COR-L47 (cell line): ENCODE measurements around the gene RNF44.

Experiments
- DNase-seq: peaks from one replicate; lab custom pipeline; 2025; lab: John Stamatoyannopoulos, UW

RNF44 gene

DNA sequence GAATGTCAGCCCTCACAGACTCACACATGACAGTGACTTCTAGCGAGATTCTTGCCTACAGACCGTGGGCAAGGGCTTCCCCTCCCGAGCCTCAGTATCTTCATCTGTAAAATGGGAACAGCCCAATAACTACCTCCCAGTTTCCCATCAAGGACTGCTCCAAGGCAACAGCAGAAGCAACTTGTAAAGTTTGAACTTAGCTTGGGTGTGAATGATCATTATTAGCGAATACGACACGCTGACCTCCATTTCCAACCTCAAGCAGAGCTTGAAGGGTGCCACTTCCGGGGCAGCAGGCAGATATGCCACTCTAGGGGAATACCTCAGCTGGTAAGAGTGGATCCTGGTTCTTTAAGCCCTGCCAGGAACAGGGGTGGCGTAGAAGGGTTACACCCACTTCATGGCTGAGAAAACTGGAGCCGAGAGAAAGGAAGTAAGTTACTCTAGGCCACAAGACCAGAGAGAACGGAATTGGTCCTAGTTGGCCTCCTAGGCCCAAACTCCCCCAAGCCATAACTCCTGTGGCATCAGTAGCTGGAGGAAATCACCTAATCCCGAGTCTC, 2.0 kb downstream of the RNF44 start:
- no peak for DNase-seq

DNA sequence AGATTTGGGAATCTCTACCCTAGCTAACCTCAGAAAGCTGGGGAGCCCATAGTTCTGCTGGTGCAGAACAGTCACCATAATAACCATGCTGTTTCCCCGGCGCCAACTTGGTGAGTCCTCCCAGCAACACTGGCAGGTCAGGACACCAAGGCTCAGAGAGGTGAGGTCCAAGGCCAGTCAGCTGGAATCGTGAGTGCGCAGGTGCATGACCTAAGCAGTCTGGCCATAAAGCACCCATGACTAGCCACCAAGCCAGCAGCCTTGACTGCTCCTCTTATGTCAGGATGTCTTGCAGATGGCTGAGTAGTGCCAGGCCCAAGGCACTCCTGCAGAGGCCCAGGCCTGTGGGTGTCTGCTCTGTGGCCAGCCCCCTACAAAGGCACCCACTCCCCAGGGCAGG, 2.6 kb downstream of the RNF44 start:
- DNase-seq = no peak

DNA sequence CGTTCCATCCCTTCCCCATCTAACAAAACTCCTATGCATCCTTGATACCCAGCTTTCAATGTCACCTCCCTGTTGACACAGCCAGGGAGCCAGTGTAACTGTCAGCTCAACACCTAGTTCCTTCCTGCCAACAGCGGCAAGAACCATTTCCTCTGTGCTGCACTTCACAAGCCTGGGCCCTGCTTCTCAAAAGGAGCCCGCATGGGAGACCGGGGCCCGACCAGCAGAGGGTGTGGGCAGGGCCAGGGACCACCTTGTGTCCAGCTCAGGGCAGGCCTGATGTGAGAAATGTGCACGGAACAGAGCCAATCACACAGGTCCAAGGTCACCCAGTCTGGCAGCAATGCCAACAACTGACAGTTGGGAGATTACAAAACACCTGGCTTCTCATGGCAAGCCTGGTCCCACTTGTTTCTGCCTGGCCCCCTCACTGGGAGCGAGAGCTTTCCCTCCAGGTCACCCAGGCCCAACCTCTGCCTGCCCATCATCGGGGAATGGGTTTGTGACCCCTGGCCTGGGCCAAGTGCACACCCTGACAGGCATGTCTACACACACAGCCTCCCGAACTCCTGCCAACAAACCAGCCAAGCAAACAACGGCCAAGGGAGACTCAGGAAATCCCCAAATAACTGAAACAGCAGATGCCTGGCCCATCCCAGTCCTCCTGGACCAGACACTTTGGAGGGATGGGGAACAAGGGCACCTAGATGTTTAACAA, 3.1 kb downstream of the RNF44 start:
- DNase-seq = no peak

GRCh38 chr5:176533390-176533789, 3.8 kb downstream of the RNF44 start:
- DNase-seq = peak; percentile 18

DNA sequence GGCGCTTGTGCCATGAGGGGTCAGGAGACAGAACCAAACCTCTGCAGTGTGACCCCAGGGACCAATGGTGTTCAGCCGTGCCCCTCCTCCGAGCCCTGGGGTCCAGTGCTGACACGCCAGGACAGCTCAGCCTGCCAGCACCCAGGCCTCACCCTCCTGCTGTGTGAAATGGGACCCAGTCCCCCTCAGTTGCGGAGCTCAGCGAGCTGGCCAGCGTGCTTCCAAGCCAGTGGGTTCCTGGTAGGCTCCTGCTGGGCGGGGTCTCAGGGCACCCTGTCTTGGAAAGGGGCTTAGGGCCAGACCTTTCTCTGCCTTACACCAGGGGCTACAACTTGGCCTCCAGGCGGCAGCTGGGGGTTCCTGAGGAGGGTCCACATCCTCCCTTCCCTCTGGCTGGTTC, 4.4 kb downstream of the RNF44 start:
- no peak for DNase-seq

DNA sequence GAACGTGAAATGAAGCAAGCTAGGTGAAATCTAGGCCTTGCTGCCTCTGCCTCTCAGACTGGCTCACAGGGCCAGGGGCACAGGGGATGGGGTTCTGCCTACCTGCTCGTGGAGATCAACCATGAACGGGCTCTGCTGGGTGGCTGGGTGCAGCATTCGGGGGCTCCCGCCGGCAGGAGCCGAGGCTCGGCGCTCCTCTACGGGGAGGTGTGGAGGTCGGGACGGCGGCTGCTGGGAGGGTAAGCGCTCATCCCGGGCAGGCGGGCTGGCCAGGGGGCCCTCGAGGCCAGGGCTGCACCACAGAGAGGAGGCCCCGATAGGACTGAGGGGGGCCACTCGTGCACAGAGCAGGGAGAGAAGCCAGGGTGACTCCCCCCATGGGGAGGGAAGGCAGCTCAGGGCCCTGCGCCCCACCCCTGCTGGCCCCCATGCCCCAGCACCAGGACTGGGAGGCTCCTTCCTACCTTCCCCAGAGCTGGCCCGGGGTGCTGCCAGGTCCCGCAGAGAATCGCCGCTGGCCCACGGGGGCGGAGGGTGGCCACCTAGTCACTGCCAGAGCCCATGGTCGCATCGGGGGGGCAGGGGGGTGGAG, 5.2 kb downstream of the RNF44 start:
- no peak for DNase-seq

DNA sequence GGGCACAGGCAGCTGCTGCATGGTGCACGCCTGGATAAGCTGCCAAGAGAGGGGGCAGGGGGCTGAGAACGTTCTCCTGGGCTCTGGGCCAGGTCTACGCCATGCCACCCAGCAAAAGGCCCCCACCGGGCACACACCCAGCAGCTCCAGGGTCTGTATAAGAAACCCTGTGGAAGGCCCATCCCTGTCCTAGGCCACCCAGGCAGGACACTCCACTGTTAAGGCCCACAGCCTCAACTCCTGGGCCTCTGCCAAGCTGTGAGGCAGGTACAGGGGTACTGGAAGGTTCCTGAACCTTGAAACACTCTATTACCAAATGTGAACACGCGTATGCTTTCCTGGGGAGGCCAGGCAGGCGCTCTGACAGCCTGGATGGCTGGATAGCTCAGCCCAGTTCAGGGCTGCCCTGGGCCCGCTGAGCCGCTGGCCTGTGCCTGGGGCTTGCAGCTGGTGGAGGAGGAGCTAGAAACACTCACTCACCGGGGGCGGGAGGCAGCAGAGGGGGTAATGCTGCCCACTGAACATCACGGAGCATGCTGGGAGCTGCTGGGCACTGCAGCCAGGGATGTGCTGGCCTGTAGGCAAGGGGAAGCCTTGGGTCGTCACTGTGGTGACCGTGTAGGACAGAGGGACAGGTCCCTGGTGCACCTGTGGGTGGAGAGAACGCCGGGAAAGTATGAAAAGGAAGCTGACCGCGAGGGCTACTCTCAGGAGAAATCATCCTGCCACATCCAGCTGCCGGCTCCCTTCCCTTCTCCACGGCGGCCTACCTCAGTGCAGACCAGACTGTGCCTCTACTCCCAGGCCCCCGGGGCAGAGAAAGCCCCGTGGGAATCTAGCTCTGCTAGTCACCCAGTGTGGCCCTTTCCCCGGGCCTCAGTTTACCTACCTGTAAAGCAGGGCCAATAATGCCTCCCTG, 6.0 kb downstream of the RNF44 start:
- no peak for DNase-seq

DNA sequence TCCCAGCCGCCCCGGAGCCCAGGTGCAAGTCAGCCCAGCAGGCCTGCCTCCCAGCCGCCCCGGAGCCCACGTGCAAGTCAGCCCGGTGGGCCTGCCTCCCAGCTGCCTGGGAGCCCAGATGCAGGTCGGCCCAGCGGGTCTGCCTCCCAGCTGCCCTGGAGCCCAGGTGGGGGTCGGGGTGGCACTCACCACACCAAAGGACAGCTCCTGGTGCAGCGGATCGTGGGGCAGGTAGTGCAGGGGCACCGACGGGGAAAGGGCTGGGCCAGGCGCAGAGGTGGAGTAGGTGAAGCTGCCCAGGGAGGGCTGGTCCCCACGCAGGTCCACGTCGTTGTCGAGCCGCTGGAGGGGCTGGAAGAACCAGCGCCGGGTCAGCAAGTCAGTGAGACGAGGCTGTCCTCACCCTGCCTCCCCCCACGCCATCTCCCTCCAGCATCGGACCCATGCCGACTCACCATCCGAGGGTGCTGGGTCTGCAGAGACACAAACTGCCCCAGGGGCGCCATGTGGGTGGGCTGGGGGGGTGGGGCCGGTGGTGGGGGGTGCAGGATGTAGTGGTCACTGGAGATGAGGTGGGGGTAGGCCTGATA, 6.7 kb downstream of the RNF44 start:
- DNase-seq = no peak

- no peak for DNase-seq
Measured at GRCh38 chr5:176529741-176530141, 7.5 kb downstream of the RNF44 start.

GRCh38 chr5:176529116-176529740, 8.0 kb downstream of the RNF44 start:
- no peak for DNase-seq

DNA sequence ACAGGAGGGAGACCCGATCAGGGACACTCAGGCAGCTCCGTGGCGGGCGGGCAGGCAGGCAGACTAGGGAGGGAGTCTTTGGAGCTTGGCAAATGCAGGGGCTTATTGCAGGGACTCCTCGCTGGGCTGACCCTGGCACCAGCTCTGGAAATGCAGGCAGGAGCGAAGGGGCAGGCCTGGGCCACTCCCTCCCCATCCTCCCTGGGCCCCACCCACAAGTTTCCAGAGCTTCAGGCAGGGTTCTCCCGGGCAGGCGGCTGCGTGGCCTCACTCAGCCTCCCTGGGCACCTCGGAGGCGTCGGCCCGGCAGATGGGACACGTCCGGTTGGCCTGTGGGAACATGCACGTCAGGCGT, 8.5 kb downstream of the RNF44 start:
- no peak for DNase-seq

DNA sequence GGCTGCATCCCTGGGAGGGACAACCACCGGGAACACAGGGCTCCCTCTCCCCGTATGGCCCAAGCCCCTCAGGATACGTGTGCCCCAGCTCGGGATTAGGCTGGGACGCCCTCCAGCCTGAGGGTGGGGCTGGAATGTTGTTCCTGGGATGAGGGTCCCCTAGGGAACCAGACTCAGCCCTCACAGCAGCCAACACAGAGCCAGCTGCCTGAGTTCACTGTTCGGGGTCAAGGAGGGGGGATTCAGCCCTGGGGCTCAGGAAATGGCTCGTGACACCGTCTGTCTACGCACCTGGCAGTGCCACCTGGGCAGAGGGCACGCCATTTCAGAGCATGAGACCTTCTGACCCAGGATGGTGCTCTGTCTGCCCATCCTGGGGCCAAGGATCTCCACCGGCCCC, 8.9 kb downstream of the RNF44 start:
- no peak for DNase-seq

- no peak for DNase-seq
Measured at GRCh38 chr5:176527246-176528222, 9.7 kb downstream of the RNF44 start.

GRCh38 chr5:176526462-176526861, 10.7 kb downstream of the RNF44 start:
- no peak for DNase-seq

GRCh38 chr5:176525677-176526076, 11.5 kb downstream of the RNF44 start:
- DNase-seq = no peak

DNA sequence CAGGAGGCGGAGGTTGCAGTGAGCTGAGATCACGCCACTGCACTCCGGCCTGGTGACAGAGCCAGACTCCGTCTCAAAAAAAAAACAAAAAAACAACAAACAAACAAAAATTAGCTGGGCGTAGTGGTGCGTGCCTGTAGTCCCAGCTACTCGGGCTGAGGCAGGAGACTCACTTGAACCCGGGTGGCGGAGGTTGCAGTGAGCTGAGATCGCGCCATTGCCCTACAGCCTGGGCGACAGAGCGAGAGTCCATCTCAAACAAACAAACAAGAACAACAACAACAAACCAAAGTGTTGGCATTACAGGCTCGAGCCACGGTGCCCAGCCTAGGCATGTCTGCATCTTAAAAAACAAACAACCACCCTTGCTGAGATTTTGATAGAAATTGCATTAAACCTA, 12.2 kb downstream of the RNF44 start:
- DNase-seq = no peak

GRCh38 chr5:176524138-176524537, 13.1 kb downstream of the RNF44 start:
- no peak for DNase-seq

DNA sequence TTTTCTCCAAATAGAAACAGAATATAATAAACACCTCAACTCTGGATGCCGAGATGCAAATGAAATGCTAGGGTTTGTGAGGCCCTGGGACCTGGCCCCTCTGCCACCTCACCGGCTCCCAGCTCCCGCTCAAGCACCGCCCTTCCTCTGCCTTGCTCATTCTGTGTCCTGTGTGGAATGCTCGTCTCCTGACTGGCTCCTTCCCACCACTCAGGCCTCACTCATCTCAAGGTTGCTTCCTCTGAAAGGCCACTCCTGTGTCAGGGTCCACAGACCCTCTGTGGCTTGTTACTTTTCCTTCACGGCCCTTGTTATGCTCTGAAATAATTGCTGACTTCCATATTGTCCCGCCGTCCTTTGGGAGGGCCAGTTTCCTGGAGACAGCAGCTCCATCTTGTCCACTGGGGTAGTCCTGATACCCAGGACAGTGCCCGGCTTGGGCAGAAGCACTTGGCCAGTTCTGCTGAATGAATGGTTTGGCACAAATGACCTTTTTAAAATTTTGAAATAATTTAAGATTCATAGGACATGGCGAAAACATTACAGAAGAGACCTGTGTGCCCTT, 15.4 kb downstream of the RNF44 start:
- no peak for DNase-seq

DNA sequence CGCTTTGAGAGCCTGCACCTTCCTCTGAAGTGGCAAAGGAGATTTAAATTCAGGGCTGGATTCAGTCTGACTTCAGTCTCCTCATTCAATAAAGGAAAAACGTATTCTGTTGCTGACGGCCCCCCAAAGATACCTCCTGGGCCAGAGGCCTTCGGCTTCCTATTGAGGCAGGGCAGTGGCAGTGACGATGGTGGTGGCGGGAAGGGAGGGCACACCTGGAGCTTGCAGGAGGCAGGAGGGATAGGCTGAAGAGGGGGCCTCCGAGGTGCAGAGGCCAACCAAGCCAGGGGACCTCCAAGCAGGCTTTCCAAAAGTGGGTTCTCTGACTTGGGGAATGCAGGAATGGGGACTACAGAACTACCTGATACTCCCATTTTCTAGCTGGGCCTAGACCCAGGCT, 15.9 kb downstream of the RNF44 start:
- DNase-seq = no peak
